GM12873 (cell line): ENCODE measurements around the gene ADCK1.

Experiments used
- CTCF ChIP-seq: IDR thresholded peaks from 2 replicates; pipeline ENCODE4 v1.5.1; 2012; ENCODE audit warnings: low read depth, mild to moderate bottlenecking, moderate library complexity, low read length, control low read depth; ENCODE audit not compliant: insufficient read depth; ENCODE audit errors: missing control alignments

Gene ADCK1

GRCh38 chr14:77868552-77869285 is 68.8 kb downstream of the ADCK1 start:
- no peak for TF ChIP-seq CTCF

GRCh38 chr14:77869340-77869739 is 69.4 kb downstream of the ADCK1 start:
- TF ChIP-seq CTCF, result no peak

- TF ChIP-seq CTCF, result no peak
Measured at GRCh38 chr14:77870646-77871045, 70.7 kb downstream of the ADCK1 start.

GRCh38 chr14:77872152-77872551 is 72.2 kb downstream of the ADCK1 start:
- no peak for TF ChIP-seq CTCF

- TF ChIP-seq CTCF, result no peak
Measured at GRCh38 chr14:77872983-77873382, 73.1 kb downstream of the ADCK1 start.

GRCh38 chr14:77878783-77879182 is 78.9 kb downstream of the ADCK1 start:
- no peak for TF ChIP-seq CTCF

- TF ChIP-seq CTCF, result no peak
Measured at GRCh38 chr14:77880056-77880455, 80.1 kb downstream of the ADCK1 start.
